Measurements from ENCODE around the gene HEXIM2. TPM values are rescaled to one million over a fixed set of nuclear protein-coding genes. Genes with fewer than 3 reads are reported as not detected.
A peak's percentile ranks its signal among the peaks of the same experiment; 100 is the strongest.

HEXIM2 gene
- total and polyA plus RNA-seq, 2 of the 13 experiments (the other 11 are each of a cell fraction or from before 2014, with no cell fraction given): 27.1 to 32.4 TPM

GRCh38 chr17:45131616-45132319 is 29.9 kb upstream of the HEXIM2 start (continued):
- TF ChIP-seq, protein P1, sequence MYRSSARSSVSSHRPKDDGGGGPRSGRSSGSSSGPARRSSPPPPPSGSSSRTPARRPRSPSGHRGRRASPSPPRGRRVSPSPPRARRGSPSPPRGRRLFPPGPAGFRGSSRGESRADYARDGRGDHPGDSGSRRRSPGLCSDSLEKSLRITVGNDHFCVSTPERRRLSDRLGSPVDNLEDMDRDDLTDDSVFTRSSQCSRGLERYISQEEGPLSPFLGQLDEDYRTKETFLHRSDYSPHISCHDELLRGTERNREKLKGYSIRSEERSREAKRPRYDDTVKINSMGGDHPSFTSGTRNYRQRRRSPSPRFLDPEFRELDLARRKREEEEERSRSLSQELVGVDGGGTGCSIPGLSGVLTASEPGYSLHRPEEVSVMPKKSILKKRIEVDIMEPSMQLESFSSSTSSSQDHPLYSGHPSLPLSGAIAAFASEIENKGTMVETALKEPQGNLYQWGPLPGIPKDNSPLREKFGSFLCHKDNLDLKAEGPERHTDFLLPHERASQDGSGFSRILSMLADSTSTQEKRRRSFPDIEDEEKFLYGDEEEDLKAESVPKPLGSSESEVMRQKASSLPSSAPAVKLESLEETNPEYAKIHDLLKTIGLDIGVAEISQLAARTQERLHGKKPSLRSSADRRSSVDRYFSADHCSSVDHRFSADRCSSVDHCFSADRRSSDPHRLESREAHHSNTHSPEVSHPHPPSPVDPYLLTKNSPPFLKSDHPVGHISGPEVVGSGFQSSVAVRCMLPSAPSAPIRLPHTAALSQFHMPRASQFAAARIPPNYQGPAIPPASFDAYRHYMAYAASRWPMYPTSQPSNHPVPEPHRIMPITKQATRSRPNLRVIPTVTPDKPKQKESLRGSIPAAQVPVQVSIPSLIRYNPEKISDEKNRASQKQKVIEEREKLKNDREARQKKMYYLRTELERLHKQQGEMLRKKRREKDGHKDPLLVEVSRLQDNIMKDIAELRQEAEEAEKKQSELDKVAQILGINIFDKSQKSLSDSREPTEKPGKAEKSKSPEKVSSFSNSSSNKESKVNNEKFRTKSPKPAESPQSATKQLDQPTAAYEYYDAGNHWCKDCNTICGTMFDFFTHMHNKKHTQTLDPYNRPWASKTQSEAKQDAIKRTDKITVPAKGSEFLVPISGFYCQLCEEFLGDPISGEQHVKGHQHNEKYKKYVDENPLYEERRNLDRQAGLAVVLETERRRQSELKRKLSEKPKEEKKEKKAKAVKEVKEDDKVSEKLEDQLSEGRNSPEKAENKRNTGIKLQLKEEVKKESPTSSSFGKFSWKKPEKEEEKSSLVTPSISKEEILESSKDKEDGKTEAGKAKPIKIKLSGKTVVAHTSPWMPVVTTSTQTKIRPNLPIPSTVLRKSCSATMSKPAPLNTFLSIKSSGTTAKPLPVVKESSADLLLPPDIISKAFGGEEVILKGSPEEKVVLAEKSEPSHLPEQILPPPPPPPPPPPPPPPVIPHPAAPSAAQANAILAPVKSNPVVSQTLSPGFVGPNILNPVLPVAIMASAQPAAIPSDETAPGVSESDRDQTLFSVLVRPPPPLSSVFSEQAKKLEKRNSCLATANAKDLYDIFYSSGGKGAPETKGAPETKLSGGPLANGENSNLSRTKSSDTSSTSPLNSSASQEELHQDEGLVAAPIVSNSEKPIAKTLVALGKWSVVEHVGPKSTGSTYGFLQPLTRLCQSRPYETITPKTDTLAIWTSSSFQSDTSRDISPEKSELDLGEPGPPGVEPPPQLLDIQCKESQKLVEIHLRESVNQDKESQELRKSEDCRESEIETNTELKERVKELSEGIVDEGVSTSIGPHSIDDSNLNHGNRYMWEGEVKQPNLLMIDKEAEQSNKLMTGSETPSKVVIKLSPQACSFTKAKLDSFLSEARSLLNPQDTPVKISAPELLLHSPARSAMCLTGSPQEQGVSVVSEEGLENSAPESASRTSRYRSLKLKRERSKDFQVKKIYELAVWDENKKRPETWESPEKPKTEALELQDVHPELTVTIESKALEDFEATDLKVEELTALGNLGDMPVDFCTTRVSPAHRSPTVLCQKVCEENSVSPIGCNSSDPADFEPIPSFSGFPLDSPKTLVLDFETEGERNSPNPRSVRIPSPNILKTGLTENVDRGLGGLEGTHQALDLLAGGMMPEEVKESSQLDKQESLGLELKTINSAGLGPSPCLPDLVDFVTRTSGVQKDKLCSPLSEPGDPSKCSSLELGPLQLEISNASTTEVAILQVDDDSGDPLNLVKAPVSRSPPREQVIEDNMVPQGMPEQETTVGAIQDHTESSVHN (CRISPR knock-in tag; IDR thresholded peaks at IDR 0.05): no peak
- no peak for TF ChIP-seq SP4 (CRISPR knock-in tag; IDR thresholded peaks at IDR 0.05)
- peak; percentile 48 for TF ChIP-seq RBM39 (IDR thresholded peaks at IDR 0.05; ENCODE audit: low read depth, low read length, poor library complexity, severe bottlenecking)
- TF ChIP-seq, protein P2, sequence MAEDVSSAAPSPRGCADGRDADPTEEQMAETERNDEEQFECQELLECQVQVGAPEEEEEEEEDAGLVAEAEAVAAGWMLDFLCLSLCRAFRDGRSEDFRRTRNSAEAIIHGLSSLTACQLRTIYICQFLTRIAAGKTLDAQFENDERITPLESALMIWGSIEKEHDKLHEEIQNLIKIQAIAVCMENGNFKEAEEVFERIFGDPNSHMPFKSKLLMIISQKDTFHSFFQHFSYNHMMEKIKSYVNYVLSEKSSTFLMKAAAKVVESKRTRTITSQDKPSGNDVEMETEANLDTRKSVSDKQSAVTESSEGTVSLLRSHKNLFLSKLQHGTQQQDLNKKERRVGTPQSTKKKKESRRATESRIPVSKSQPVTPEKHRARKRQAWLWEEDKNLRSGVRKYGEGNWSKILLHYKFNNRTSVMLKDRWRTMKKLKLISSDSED (CRISPR knock-in tag; IDR thresholded peaks at IDR 0.05): no peak
- TF ChIP-seq FOXM1 (CRISPR knock-in tag; IDR thresholded peaks at IDR 0.05): no peak
- TF ChIP-seq, protein P3, sequence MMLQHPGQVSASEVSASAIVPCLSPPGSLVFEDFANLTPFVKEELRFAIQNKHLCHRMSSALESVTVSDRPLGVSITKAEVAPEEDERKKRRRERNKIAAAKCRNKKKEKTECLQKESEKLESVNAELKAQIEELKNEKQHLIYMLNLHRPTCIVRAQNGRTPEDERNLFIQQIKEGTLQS (CRISPR knock-in tag; IDR thresholded peaks at IDR 0.05): no peak
- TF ChIP-seq, protein P4, sequence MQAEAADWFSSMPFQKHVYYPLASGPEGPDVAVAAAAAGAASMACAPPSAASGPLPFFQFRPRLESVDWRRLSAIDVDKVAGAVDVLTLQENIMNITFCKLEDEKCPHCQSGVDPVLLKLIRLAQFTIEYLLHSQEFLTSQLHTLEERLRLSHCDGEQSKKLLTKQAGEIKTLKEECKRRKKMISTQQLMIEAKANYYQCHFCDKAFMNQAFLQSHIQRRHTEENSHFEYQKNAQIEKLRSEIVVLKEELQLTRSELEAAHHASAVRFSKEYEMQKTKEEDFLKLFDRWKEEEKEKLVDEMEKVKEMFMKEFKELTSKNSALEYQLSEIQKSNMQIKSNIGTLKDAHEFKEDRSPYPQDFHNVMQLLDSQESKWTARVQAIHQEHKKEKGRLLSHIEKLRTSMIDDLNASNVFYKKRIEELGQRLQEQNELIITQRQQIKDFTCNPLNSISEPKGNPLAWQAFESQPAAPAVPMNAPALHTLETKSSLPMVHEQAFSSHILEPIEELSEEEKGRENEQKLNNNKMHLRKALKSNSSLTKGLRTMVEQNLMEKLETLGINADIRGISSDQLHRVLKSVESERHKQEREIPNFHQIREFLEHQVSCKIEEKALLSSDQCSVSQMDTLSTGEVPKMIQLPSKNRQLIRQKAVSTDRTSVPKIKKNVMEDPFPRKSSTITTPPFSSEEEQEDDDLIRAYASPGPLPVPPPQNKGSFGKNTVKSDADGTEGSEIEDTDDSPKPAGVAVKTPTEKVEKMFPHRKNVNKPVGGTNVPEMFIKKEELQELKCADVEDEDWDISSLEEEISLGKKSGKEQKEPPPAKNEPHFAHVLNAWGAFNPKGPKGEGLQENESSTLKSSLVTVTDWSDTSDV (CRISPR knock-in tag; IDR thresholded peaks at IDR 0.05): 0 out of 2 replicates have a peak, but pooled peaks have one; percentile 47
- TF ChIP-seq XBP1 (CRISPR knock-in tag; IDR thresholded peaks at IDR 0.05): no peak
- peak; percentile 58 to 83 for TF ChIP-seq HMGXB4 (CRISPR knock-in tag; IDR thresholded peaks at IDR 0.05; ENCODE audit: borderline replicate concordance in 1 of 2, low read depth in 1 of 2)
- no peak for TF ChIP-seq FLYWCH1 (CRISPR knock-in tag; IDR thresholded peaks at IDR 0.05)
- TF ChIP-seq ZNF256 (CRISPR knock-in tag; conservative IDR thresholded peaks at IDR 0.05): 0 out of 2 replicates have a peak, but pooled peaks have one; percentile 27
- TF ChIP-seq HHEX (CRISPR knock-in tag; IDR thresholded peaks at IDR 0.05): no peak
- TF ChIP-seq KLF12 (CRISPR knock-in tag; IDR thresholded peaks at IDR 0.05; ENCODE audit: borderline replicate concordance): 0 out of 2 replicates have a peak, but pooled peaks have one; percentile 22
- no peak for TF ChIP-seq TSC22D2 (CRISPR knock-in tag; IDR thresholded peaks at IDR 0.05; ENCODE audit: borderline replicate concordance)
